ENCODE results near the gene GEN1.

GEN1 gene

DNA sequence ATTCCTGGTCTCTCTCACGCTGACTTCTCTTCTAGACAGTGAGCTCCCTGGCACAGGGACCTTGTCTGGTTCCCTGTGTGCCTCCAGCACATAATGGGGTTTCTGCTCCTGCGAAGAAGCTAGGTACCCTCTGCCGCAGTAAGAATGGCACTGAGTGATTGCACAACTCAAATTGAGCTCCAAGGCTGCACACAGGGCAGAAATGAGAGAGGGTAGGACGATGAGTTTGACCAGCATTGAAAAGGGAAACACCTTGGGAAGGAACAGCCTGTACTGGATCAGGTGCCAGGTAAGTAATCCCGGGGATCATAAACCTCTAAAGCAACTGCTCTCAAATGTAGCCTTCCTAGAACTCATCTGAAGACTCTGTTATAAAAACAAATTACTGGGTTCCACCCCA lies 41.4 kb downstream of the GEN1 start:
- TF ChIP-seq, protein P1, sequence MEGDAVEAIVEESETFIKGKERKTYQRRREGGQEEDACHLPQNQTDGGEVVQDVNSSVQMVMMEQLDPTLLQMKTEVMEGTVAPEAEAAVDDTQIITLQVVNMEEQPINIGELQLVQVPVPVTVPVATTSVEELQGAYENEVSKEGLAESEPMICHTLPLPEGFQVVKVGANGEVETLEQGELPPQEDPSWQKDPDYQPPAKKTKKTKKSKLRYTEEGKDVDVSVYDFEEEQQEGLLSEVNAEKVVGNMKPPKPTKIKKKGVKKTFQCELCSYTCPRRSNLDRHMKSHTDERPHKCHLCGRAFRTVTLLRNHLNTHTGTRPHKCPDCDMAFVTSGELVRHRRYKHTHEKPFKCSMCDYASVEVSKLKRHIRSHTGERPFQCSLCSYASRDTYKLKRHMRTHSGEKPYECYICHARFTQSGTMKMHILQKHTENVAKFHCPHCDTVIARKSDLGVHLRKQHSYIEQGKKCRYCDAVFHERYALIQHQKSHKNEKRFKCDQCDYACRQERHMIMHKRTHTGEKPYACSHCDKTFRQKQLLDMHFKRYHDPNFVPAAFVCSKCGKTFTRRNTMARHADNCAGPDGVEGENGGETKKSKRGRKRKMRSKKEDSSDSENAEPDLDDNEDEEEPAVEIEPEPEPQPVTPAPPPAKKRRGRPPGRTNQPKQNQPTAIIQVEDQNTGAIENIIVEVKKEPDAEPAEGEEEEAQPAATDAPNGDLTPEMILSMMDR (IDR thresholded peaks at IDR 0.05; ENCODE audit: low read depth, low read length), result no peak
- DNase-seq (ENCODE audit: extremely low read depth, low read depth), result no peak

DNA sequence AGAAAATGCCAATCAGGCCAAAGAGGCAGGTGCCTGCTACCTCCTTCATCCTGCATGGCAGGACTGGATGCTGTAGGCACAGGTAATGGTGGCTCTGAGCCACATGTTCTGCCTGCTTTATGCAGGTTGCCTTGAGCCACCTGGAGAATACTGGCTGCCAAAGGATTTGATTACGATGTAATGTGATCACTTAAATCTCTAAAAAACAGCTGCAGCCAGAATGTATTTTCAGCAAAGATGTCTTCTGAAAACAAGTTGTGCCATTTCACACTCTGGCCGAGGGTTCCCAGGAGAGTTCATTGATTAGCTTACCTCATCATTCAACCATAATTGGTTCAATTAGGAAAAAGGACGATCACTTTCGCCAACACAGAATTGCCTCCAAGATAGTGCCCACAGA lies 44.4 kb downstream of the GEN1 start:
- TF ChIP-seq, protein P1 (IDR thresholded peaks at IDR 0.05; ENCODE audit: low read depth, low read length), result no peak
- DNase-seq (ENCODE audit: extremely low read depth, low read depth), result no peak

DNA sequence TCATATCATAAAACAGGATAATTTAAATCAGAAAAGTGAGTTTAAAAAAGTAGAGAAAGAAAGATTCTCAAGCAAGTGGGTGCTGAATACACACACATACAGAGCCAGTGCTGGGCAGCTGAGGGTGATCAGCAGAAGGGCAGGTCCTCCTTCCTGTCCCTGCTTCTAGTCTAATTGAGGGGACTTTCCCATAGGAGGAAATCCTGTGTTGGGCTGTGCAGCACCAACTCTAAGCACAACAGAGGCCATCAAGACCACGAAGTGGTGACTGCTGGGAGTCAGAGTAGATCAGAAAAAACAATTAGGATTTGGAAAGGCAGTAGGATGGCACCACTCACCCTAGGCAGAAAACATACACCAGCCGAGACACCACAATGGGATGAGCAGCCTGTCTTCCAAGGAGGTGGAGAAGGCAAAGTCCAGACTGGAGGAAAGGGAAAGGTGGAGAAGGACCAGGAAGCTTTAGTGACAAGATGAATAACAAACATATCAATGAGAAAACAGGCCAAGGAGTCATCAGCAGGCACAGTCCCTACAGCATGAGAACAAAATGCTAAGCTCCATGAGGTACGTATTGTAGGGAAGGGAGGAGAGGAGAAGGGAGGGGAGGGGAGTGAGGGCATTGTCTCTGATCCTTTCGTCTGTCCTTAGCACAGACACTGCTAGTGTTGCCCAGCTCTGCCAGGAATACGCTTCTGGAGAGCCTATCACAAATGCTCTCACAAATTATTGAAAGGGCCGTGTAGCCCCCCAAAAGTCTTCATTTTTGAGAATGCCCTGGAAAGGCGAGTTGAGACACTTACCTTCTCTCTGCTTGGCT lies 45.6 kb downstream of the GEN1 start:
- DNase-seq (ENCODE audit: extremely low read depth, low read depth), result no peak
- TF ChIP-seq, protein P1 (IDR thresholded peaks at IDR 0.05; ENCODE audit: low read depth, low read length), result no peak

DNA sequence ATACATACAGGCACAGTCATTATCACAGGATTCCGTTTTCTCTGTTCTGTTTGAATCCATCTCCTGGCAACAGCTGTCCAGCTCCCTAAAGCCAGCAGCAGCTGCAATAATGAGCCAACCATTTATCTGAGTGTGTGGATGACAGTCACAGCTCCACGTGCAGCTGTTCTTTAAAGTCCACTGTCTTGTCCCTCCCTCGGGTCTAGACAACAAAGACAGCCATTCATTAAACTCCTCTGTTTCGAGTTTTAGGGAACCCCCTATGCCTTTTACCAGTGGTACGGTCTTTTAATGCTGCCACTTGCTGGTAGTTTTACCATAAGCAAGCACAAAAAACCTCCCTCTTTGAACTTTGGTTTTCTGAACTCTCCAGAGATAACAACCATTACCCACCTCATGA lies 46.3 kb downstream of the GEN1 start:
- TF ChIP-seq, protein P1 (IDR thresholded peaks at IDR 0.05; ENCODE audit: low read depth, low read length), result no peak
- no peak for DNase-seq (ENCODE audit: extremely low read depth, low read depth)

DNA sequence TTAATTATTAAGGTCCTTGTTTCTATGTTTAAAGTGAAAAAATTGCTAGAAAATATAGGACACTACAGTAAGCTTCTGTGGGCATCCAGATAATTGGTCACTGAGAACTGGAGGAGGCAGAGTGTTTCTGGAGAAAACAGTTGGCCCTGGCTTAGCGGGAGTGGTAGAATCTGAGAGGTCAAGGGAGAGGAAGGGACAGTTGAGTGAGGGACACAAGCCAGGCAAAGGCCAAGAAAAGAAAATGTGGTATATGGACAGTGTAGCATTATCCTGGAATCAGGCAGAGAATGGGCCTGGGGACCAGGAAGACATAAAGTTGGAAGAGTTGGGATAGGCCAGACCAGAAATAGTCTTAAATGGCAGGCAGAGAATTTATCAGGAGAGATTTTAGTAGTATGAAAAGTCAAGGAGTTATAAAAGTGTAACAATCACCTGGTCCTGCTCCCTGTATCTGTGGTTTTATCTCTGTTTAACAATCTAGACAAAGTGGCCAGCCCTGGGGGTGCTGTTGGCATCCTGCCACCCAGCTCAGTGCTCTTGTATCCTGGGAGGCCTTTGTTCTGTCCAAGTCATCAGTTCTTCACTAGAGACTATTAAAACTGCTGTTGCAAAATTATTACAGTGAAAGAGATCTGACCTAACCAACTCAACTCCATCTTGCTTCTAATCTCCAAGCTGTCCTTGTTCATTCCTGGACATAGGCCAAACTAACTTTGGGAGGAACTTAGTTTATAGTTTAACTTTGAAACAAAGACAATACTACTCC lies 46.9 kb downstream of the GEN1 start:
- TF ChIP-seq, protein P1 (IDR thresholded peaks at IDR 0.05; ENCODE audit: low read depth, low read length), result no peak

DNA sequence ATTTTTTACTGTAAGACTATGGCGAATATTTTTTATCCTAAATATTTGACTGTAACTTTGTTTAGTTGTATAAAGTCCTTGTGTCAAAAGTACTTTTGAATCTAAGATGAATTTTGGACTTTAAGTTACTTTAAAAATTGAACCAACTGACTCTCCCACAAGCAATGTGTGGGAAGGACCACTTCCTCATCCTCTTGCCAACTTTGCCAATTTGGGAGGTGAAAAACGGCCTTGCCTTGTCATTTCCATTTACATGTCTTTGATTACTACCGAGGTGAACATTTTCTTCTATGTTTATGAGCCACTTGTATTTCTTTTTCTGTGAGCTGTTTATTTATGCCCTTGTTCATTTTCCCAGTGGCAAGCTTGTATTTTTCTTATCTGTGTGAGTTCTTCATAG lies 49.6 kb downstream of the GEN1 start:
- no peak for DNase-seq (ENCODE audit: extremely low read depth, low read depth)
- TF ChIP-seq, protein P1 (IDR thresholded peaks at IDR 0.05; ENCODE audit: low read depth, low read length), result no peak

More for the DNA sequence above, 46.9 kb downstream of the GEN1 start:
- DNase-seq (ENCODE audit: extremely low read depth, low read depth), result no peak

DNA sequence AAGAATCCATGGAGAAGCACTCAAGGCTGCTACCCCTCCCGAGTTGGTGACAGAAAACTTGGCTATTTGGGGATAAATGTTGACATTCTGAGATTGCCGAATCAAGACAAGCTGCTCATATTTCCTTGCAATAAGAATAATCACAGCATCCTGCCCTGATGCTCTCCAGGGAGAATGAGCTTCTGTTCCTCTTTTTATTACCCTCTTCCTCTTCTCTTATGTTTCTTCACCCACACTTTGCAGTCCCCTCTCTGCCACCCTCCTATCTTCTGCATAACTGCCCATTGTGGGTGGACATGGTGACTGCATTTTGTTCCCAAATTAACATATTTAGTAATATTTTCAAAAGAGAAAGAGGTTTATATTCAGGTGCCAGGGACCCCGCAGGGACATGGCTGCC lies 50.4 kb downstream of the GEN1 start:
- DNase-seq (ENCODE audit: extremely low read depth, low read depth), result no peak

More for the DNA sequence above, 50.4 kb downstream of the GEN1 start:
- TF ChIP-seq, protein P1 (IDR thresholded peaks at IDR 0.05; ENCODE audit: low read depth, low read length), result no peak

All from AG09319 (cell line).